ENCODE results near the gene LARGE1. TPM values are rescaled to one million over a fixed set of nuclear protein-coding genes. Genes with fewer than 3 reads are reported as not detected.

LARGE1 gene
- total RNA-seq, 1 experiment from 2014 or later: 1.5 TPM

DNA sequence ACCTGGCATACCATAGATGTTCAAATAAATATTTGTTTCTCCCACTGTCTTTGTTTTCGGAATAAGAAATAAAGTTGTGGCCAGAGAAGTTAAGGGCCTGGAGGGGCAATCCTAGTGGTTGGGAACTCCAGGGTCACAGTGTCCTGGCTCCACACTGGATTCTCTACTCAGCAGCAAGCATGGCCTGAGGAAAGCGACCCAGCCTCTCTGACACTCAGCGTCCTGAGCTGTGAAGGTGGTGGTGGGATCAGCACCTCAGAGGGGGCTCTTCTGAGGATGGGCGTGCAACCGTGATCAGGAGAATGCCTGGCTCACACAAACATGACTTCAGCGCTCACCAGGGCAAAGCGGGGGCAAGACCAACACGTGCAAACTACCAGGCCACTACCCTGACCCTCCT, 59.9 kb downstream of the LARGE1 start:
- Histone ChIP-seq H3K27ac (ENCODE audit: low read depth, low read length) (no peak overlapping the region), H3K9me2 (ENCODE audit: insufficient read depth) (no peaks in the 10 kb centered on the region), H4K20me1 (ENCODE audit: insufficient read depth) (no peaks in the 10 kb centered on the region), H3K27me3 (ENCODE audit: insufficient read depth, low read length) (no peaks in the 10 kb centered on the region), H3K9ac (ENCODE audit: low read length) (no peak overlapping the region), H3K9me3 (ENCODE audit: control insufficient read depth in 1 of 2, insufficient read depth in 1 of 2, low read depth in 1 of 2, low read length in 2 of 2) (peaks cover 2 to 38% of the 10 kb centered on the region in 2 experiments; a peak in 2 of 4 replicates), H3K4me3 (replicated peaks in 1 of 2; ENCODE audit: low read depth in 1 of 2, low read length in 2 of 2) (no peak overlapping the region), H3K79me2 (ENCODE audit: insufficient read depth, low read length) (no peaks in the 10 kb centered on the region), H3K4me1 (ENCODE audit: control insufficient read depth in 1 of 2, insufficient read depth in 2 of 2, low read length in 2 of 2) (no peaks in the 10 kb centered on the region), H2AFZ (ENCODE audit: low read depth, low read length, poor library complexity, severe bottlenecking) (no peak overlapping the region), H3K4me2 (ENCODE audit: low read length) (no peak overlapping the region), H3K36me3 (ENCODE audit: control insufficient read depth in 1 of 2, insufficient read depth in 2 of 2, low read length in 2 of 2) (no peaks in the 10 kb centered on the region)
- CTCF ChIA-PET: no interaction called here
- BruUV-seq (replicated peaks): no TSS peak
- POLR2A ChIA-PET: no interaction called here
- TF ChIP-seq ZNF274 (IDR thresholded peaks at IDR 0.05; ENCODE audit: low read depth, low read length) (no peak), SIN3A (IDR thresholded peaks at IDR 0.05; ENCODE audit: low read depth) (no peak), EGR1 (IDR thresholded peaks at IDR 0.05; ENCODE audit: low read depth) (no peak), JUND (IDR thresholded peaks at IDR 0.05) (no peak), POLR2A (IDR thresholded peaks at IDR 0.05; ENCODE audit: borderline replicate concordance, extremely low read depth, insufficient read depth, insufficient read length) (no peak), SRF (IDR thresholded peaks at IDR 0.05; ENCODE audit: low read depth) (no peak), YY1 (IDR thresholded peaks at IDR 0.05; ENCODE audit: extremely low read depth, insufficient replicate concordance, low read depth, low read length) (no peak), RAD21 (IDR thresholded peaks at IDR 0.05; ENCODE audit: low read depth) (no peak), ELF1 (IDR thresholded peaks at IDR 0.05; ENCODE audit: borderline replicate concordance, low read depth) (no peak), EZH2phosphoT487 (IDR thresholded peaks at IDR 0.05; ENCODE audit: borderline replicate concordance) (no peak), CBX3 (IDR thresholded peaks at IDR 0.05; ENCODE audit: low read depth) (no peak), SP1 (IDR thresholded peaks at IDR 0.05; ENCODE audit: low read depth) (no peak), EZH2 (IDR thresholded peaks at IDR 0.05) (no peak), CEBPB (IDR thresholded peaks at IDR 0.05; ENCODE audit: low read depth) (no peak)
- TF ChIP-seq, protein P1, sequence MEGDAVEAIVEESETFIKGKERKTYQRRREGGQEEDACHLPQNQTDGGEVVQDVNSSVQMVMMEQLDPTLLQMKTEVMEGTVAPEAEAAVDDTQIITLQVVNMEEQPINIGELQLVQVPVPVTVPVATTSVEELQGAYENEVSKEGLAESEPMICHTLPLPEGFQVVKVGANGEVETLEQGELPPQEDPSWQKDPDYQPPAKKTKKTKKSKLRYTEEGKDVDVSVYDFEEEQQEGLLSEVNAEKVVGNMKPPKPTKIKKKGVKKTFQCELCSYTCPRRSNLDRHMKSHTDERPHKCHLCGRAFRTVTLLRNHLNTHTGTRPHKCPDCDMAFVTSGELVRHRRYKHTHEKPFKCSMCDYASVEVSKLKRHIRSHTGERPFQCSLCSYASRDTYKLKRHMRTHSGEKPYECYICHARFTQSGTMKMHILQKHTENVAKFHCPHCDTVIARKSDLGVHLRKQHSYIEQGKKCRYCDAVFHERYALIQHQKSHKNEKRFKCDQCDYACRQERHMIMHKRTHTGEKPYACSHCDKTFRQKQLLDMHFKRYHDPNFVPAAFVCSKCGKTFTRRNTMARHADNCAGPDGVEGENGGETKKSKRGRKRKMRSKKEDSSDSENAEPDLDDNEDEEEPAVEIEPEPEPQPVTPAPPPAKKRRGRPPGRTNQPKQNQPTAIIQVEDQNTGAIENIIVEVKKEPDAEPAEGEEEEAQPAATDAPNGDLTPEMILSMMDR (IDR thresholded peaks at IDR 0.05 in 2 of 3, conservative IDR thresholded peaks at IDR 0.05 in 1 of 3; ENCODE audit: borderline replicate concordance in 1 of 3, insufficient read depth in 1 of 3, low read depth in 2 of 3, low read length in 2 of 3): no peak
- TF ChIP-seq, protein P2, sequence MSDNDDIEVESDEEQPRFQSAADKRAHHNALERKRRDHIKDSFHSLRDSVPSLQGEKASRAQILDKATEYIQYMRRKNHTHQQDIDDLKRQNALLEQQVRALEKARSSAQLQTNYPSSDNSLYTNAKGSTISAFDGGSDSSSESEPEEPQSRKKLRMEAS (IDR thresholded peaks at IDR 0.05): no peak
- TF ChIP-seq, protein P3, sequence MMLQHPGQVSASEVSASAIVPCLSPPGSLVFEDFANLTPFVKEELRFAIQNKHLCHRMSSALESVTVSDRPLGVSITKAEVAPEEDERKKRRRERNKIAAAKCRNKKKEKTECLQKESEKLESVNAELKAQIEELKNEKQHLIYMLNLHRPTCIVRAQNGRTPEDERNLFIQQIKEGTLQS (IDR thresholded peaks at IDR 0.05): no peak
- RAD21 ChIA-PET (ENCODE audit: low non-redundant PET in 1 of 2, low total read pairs in 2 of 2, uncharacterized antibody in 2 of 2, unreplicated experiment in 2 of 2): no interaction called here
- ATAC-seq: no peak
- DNase-seq (ENCODE audit: low read depth, low spot score): no peak
- intact Hi-C loops (cut with micrococcal nuclease): no loop called here
